Measurements from ENCODE around the gene AUTS2. TPM values are rescaled to one million over a fixed set of nuclear protein-coding genes. Genes with fewer than 3 reads are reported as not detected.

Gene AUTS2
- total RNA-seq, 1 donor from 2014 or later = 94.1 TPM

DNA sequence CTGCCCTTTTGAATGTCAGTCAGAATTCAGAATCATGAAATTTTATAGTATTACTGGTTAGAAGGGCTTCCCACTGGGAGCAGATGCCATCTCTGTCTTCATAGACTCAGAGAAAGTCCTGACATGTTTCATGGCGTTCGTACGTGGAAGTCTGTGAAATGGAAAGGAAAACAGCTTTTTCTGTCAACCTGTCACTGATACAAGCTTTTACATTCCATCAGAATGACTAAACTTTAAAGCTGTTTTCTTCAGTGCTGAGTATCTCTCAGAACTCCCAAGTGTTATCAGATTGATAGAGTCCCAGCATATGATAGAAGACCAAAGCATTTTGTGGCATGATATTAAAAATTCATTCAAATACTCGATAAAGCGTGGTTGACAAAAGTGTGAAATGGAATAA lies 807.0 kb downstream of the AUTS2 start:
- Mint-ChIP-seq H3K4me1 (ENCODE audit: unreplicated experiment) (peaks cover 40% of the 10 kb centered on the region), H3K4me3 (peak overlapping the region; percentile 16), H3K27me3 (peaks cover 13% of the 10 kb centered on the region), H3K9me3 (no peaks in the 10 kb centered on the region), H3K27ac (no peak overlapping the region), H3K36me3 (peaks cover 7% of the 10 kb centered on the region)
- DNase-seq (ENCODE audit: extremely low spot score, unreplicated experiment) = no peak
- no peak for TF ChIP-seq CTCF (conservative IDR thresholded peaks at IDR 0.05)

DNA sequence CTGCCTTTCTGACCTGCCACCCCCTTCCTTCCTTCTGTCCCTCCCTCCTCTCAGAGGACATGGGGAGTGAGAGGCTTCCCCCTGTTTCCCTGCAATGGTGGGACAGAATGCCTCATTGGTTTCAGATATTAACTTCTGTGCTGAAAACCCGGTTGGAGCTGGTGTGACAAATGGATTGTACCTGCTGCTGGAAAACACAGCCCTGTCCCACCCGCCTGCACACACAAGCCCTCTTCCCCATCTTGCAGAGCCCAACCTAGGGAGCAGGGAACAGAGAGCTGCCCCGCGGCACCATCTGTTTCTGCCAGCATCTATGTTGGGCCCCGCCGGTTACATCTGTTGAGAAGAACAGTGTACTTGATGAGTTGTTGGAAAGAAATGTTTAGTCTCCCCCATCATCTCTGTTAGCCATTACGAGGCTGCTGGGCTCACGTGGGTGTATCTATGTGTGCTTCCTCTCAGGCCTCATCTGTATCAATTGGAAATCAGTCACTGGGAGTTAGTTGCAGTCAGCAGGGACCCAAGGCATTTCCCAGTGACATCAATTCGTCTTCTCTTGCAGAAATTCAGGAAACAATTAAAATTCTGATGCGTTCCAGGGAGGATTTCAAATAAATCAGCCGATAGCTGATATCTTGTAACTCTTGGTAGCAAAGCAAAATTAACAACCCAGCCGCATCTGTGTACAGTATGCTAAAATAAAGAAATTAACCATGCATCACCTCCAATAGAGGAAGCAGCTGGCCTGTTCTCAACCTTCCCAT lies 808.1 kb downstream of the AUTS2 start:
- peaks cover 6% of the 10 kb centered on the region for H3K36me3 Mint-ChIP-seq
- no peaks in the 10 kb centered on the region for H3K9me3 Mint-ChIP-seq
- DNase-seq (ENCODE audit: extremely low spot score, unreplicated experiment) = no peak
- H3K27me3 Mint-ChIP-seq = peaks cover 4% of the 10 kb centered on the region
- H3K4me3 Mint-ChIP-seq = peak overlapping the region; percentile 37
- TF ChIP-seq CTCF (conservative IDR thresholded peaks at IDR 0.05) = no peak
- peak overlapping the region; percentile 55 for H3K27ac Mint-ChIP-seq
- peaks cover 33% of the 10 kb centered on the region for H3K4me1 Mint-ChIP-seq (ENCODE audit: unreplicated experiment)

GRCh38 chr7:70406950-70407209 lies 808.6 kb downstream of the AUTS2 start:
- Mint-ChIP-seq H3K4me3 (no peak overlapping the region), H3K27me3 (peaks cover 3% of the 10 kb centered on the region), H3K9me3 (no peaks in the 10 kb centered on the region), H3K36me3 (peaks cover 6% of the 10 kb centered on the region), H3K4me1 (ENCODE audit: unreplicated experiment) (peaks cover 33% of the 10 kb centered on the region), H3K27ac (no peak overlapping the region)
- TF ChIP-seq CTCF (conservative IDR thresholded peaks at IDR 0.05) = no peak
- DNase-seq (ENCODE audit: extremely low spot score, unreplicated experiment) = no peak

DNA sequence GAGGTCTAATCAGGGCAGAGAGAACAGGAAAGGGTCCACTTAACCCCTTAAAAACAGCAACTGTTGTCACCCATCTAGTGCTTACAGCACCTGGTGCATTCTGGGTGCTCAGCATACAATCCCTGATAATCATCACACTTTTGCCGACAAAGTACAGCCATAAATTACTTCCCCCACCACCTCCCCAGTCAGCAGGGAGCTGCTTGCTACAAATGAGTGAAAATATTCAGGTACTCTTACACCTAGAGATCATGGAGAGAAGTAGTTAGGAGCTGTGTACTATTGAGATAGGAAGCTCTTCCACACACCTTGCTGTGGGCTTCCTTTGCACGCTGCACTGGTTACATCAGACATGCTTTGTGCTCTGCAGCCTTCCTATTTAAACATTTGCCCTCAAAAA lies 810.2 kb downstream of the AUTS2 start:
- Mint-ChIP-seq H3K36me3 (peaks cover 6% of the 10 kb centered on the region), H3K27me3 (no peaks in the 10 kb centered on the region), H3K9me3 (no peaks in the 10 kb centered on the region), H3K4me1 (ENCODE audit: unreplicated experiment) (peaks cover 32% of the 10 kb centered on the region), H3K27ac (no peak overlapping the region), H3K4me3 (no peak overlapping the region)
- DNase-seq (ENCODE audit: extremely low spot score, unreplicated experiment) = no peak
- no peak for TF ChIP-seq CTCF (conservative IDR thresholded peaks at IDR 0.05)

- H3K36me3 Mint-ChIP-seq = peaks cover 6% of the 10 kb centered on the region
- no peak overlapping the region for H3K27ac Mint-ChIP-seq
- no peaks in the 10 kb centered on the region for H3K27me3 Mint-ChIP-seq
- no peaks in the 10 kb centered on the region for H3K9me3 Mint-ChIP-seq
- no peak for DNase-seq (ENCODE audit: extremely low spot score, unreplicated experiment)
- peaks cover 28% of the 10 kb centered on the region for H3K4me1 Mint-ChIP-seq (ENCODE audit: unreplicated experiment)
- no peak for TF ChIP-seq CTCF (conservative IDR thresholded peaks at IDR 0.05)
- H3K4me3 Mint-ChIP-seq = no peak overlapping the region
Measured at GRCh38 chr7:70408891-70409290, 810.6 kb downstream of the AUTS2 start.
